Measurements from ENCODE around the gene SP6. TPM values are rescaled to one million over a fixed set of nuclear protein-coding genes. Genes with fewer than 3 reads are reported as not detected.

The SP6 gene
- total and polyA plus RNA-seq, 7 experiments from 2014 or later = 0.05 to 0.29 (median 0.19) TPM; not detected in 3

DNA sequence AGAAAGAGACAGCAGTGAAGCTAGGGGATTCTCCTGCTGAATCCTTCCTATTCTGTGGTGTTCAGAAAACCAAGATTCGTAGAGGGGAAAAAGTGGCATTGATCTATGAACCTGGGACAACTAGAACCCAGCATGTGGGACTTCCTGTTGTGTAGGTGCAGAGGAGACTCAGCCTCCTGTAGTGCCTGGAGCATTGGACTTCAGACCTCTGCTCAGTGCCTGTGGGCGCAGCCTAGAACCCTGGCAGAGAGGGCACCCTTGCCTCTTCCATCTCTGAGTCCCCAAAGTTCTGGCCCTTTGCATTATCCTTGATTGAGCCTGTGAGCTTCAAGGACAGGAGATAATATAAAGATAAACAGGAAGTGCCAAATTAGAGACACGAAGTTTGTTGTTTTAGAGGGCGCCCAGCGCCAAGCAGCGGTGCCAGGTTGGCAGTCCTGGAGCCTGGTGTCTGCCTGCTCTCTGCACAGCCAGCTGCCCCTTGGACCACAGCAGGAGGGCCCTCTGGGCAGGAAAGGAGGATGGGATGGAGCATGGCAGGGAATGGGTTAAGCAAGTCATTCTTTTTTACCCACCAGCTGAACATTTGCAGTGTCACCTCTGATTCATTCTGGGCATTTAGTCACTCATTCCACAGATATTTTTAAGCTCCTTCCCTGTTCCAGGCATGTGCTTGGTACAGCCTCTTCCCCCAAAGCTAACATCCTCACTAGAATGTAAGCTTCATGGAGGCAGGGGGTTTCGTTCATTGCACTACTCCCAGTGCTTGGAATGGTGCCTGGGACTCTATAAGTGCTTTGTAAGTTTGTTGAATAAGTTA lies 11.9 kb upstream of the SP6 start:
- Mint-ChIP-seq H3K27me3 (peaks cover 0 to 26% (median 7%) of the 10 kb centered on the region in 5 donors), H3K27ac (no peak overlapping the region), H3K9me3 (peaks cover 0 to 2% (median 0%) of the 10 kb centered on the region in 11 donors), H3K4me1 (peaks cover 0 to 28% (median 16%) of the 10 kb centered on the region in 7 donors), H3K36me3 (no peaks in the 10 kb centered on the region), H3K4me3 (no peak overlapping the region)
- Histone ChIP-seq H3K9me3 (ENCODE audit: control insufficient read depth in 2 of 3, low read length in 3 of 3) (no peaks in the 10 kb centered on the region), H3K36me3 (ENCODE audit: control insufficient read depth in 2 of 3, insufficient read depth in 3 of 3, low read length in 3 of 3) (no peaks in the 10 kb centered on the region), H3K27me3 (ENCODE audit: control insufficient read depth in 2 of 2, insufficient read depth in 2 of 2, low read length in 2 of 2) (no peaks in the 10 kb centered on the region), H3K4me1 (ENCODE audit: control insufficient read depth in 2 of 2, insufficient read depth in 2 of 2, low read length in 2 of 2) (no peaks in the 10 kb centered on the region), H3K4me3 (ENCODE audit: low read length) (no peak overlapping the region), H3K27ac (ENCODE audit: low read depth, low read length) (no peak overlapping the region)
- ATAC-seq (no peak), DNase-seq (no peak)
- CTCF ChIA-PET = interaction anchor here (0.6 kb wide), 1 partner anchor 14 kb away, joined by 4 read pairs; no protein-coding TSS in a partner anchor
- intact Hi-C loops (cut with micrococcal nuclease) = no loop called here
- POLR2A ChIA-PET = interaction anchor here (0.7 kb wide), 1 partner anchor 22 kb away, joined by 3 read pairs; the partner anchor contains the start of gene SCRN2

- CTCF ChIA-PET = interaction anchor here (0.7 kb wide), 1 partner anchor 89 kb away, joined by 4 read pairs; no protein-coding TSS in a partner anchor
- Mint-ChIP-seq H3K9me3 (peaks cover 0 to 2% (median 0%) of the 10 kb centered on the region in 11 donors), H3K27ac (no peak overlapping the region), H3K36me3 (no peaks in the 10 kb centered on the region), H3K27me3 (peaks cover 4 to 40% (median 10%) of the 10 kb centered on the region in 5 donors), H3K4me3 (no peak overlapping the region), H3K4me1 (peaks cover 0 to 25% (median 13%) of the 10 kb centered on the region in 7 donors)
- no peak for ATAC-seq
- no peaks in the 10 kb centered on the region for H3K4me1 ChIP-seq (ENCODE audit: control insufficient read depth in 2 of 2, insufficient read depth in 2 of 2, low read length in 2 of 2)
- no peaks in the 10 kb centered on the region for H3K9me3 ChIP-seq (ENCODE audit: control insufficient read depth in 2 of 3, low read length in 3 of 3)
- no peak overlapping the region for H3K27ac ChIP-seq (ENCODE audit: low read depth, low read length)
- intact Hi-C loops (cut with micrococcal nuclease) = no loop called here
- POLR2A ChIA-PET = interaction anchor here (0.6 kb wide), 1 partner anchor 979 kb away, joined by 4 read pairs; no protein-coding TSS in a partner anchor
- H3K27me3 ChIP-seq (ENCODE audit: control insufficient read depth in 2 of 2, insufficient read depth in 2 of 2, low read length in 2 of 2) = no peaks in the 10 kb centered on the region
- no peaks in the 10 kb centered on the region for H3K36me3 ChIP-seq (ENCODE audit: control insufficient read depth in 2 of 3, insufficient read depth in 3 of 3, low read length in 3 of 3)
- no peak for DNase-seq
- no peak overlapping the region for H3K4me3 ChIP-seq (ENCODE audit: low read length)
Measured at GRCh38 chr17:47860386-47860785, 9.4 kb upstream of the SP6 start.

GRCh38 chr17:47857551-47858455 lies 6.8 kb upstream of the SP6 start:
- ATAC-seq (no peak), DNase-seq (no peak)
- intact Hi-C loops (cut with micrococcal nuclease) = no loop called here
- POLR2A ChIA-PET = interaction anchor here (0.7 to 1.2 kb wide), 3 partner anchors 12 to 43 kb away, joined by 3 read pairs; no protein-coding TSS in a partner anchor
- no peak overlapping the region for H3K4me3 Mint-ChIP-seq
- Histone ChIP-seq H3K4me3 (ENCODE audit: low read length) (no peak overlapping the region), H3K27me3 (ENCODE audit: control insufficient read depth in 2 of 2, insufficient read depth in 2 of 2, low read length in 2 of 2) (peaks cover 3 to 6% of the 10 kb centered on the region in 2 donors), H3K4me1 (ENCODE audit: control insufficient read depth in 2 of 2, insufficient read depth in 2 of 2, low read length in 2 of 2) (no peaks in the 10 kb centered on the region), H3K9me3 (ENCODE audit: control insufficient read depth in 2 of 3, low read length in 3 of 3) (no peaks in the 10 kb centered on the region), H3K36me3 (ENCODE audit: control insufficient read depth in 2 of 3, insufficient read depth in 3 of 3, low read length in 3 of 3) (no peaks in the 10 kb centered on the region), H3K27ac (ENCODE audit: low read depth, low read length) (no peak overlapping the region)
- CTCF ChIA-PET = interaction anchor here (0.9 to 1.5 kb wide), 3 partner anchors 24 to 32 kb away, joined by 3 read pairs; no protein-coding TSS in a partner anchor
- H3K9me3 Mint-ChIP-seq = no peaks in the 10 kb centered on the region
- H3K27ac Mint-ChIP-seq = no peak overlapping the region
- H3K36me3 Mint-ChIP-seq = no peaks in the 10 kb centered on the region
- peaks cover 20 to 66% (median 36%) of the 10 kb centered on the region in 5 donors for H3K27me3 Mint-ChIP-seq
- peaks cover 0 to 14% (median 7%) of the 10 kb centered on the region in 7 donors for H3K4me1 Mint-ChIP-seq

GRCh38 chr17:47856830-47857229 lies 5.9 kb upstream of the SP6 start:
- H3K27ac Mint-ChIP-seq = no peak overlapping the region
- POLR2A ChIA-PET = interaction anchor here (1.2 kb wide), 1 partner anchor 21 kb away, joined by 3 read pairs; no protein-coding TSS in a partner anchor
- peaks cover 0 to 4% (median 0%) of the 10 kb centered on the region in 11 donors for H3K9me3 Mint-ChIP-seq
- H3K4me1 ChIP-seq (ENCODE audit: control insufficient read depth in 2 of 2, insufficient read depth in 2 of 2, low read length in 2 of 2) = peaks cover 2 to 5% of the 10 kb centered on the region in 2 donors
- no peaks in the 10 kb centered on the region for H3K36me3 ChIP-seq (ENCODE audit: control insufficient read depth in 2 of 3, insufficient read depth in 3 of 3, low read length in 3 of 3)
- H3K9me3 ChIP-seq (ENCODE audit: control insufficient read depth in 2 of 3, low read length in 3 of 3) = no peaks in the 10 kb centered on the region
- intact Hi-C loops (cut with micrococcal nuclease) = no loop called here
- H3K27me3 Mint-ChIP-seq = peaks cover 30 to 76% (median 45%) of the 10 kb centered on the region in 5 donors
- H3K4me3 ChIP-seq (ENCODE audit: low read length) = no peak overlapping the region
- H3K36me3 Mint-ChIP-seq = no peaks in the 10 kb centered on the region
- ATAC-seq (no peak), DNase-seq (no peak)
- H3K4me1 Mint-ChIP-seq = peaks cover 7 to 17% (median 11%) of the 10 kb centered on the region in 7 donors
- no peak overlapping the region for H3K4me3 Mint-ChIP-seq
- peaks cover 6 to 10% of the 10 kb centered on the region in 2 donors for H3K27me3 ChIP-seq (ENCODE audit: control insufficient read depth in 2 of 2, insufficient read depth in 2 of 2, low read length in 2 of 2)
- H3K27ac ChIP-seq (ENCODE audit: low read depth, low read length) = no peak overlapping the region
- CTCF ChIA-PET = interaction anchor here (0.9 kb wide), 1 partner anchor 33 kb away, joined by 3 read pairs; no protein-coding TSS in a partner anchor

DNA sequence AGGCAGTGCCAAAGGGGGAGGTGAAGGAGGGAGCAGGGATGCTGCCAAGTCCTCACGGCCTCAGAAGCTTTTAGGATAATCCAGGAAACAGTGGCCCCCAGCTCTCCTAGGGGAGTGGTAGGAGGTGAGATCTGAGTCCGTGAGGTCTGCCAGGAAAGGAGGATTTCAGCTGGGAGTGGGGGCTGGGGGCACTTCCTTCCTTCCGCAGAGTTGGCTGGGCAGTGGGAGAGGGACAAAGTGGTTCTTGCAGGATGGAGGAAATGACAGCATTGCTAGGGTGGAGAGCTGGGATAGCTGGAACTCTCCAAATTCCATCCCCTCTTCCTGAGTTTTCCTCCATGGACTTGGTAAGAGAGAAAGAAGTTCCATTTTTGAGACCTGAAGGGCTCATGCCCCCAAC lies 4.8 kb upstream of the SP6 start:
- POLR2A ChIA-PET = no interaction called here
- Mint-ChIP-seq H3K4me1 (peaks cover 9 to 19% (median 12%) of the 10 kb centered on the region in 7 donors), H3K4me3 (no peak overlapping the region), H3K27ac (peak overlapping the region in 1 of 9 donors; percentile 49), H3K36me3 (no peaks in the 10 kb centered on the region), H3K9me3 (peaks cover 0 to 4% (median 0%) of the 10 kb centered on the region in 11 donors), H3K27me3 (peaks cover 33 to 84% (median 46%) of the 10 kb centered on the region in 5 donors)
- Histone ChIP-seq H3K4me3 (ENCODE audit: low read length) (no peak overlapping the region), H3K9me3 (ENCODE audit: control insufficient read depth in 2 of 3, low read length in 3 of 3) (no peaks in the 10 kb centered on the region), H3K36me3 (ENCODE audit: control insufficient read depth in 2 of 3, insufficient read depth in 3 of 3, low read length in 3 of 3) (no peaks in the 10 kb centered on the region), H3K27ac (ENCODE audit: low read depth, low read length) (no peak overlapping the region), H3K4me1 (ENCODE audit: control insufficient read depth in 2 of 2, insufficient read depth in 2 of 2, low read length in 2 of 2) (peaks cover 3 to 9% of the 10 kb centered on the region in 2 donors), H3K27me3 (ENCODE audit: control insufficient read depth in 2 of 2, insufficient read depth in 2 of 2, low read length in 2 of 2) (peaks cover 6 to 15% of the 10 kb centered on the region in 2 donors)
- CTCF ChIA-PET = interaction anchor here (0.7 to 1.0 kb wide), 3 partner anchors 17 to 417 kb away, joined by 3 read pairs; no protein-coding TSS in a partner anchor
- DNase-seq (no peak), ATAC-seq (no peak)
- intact Hi-C loops (cut with micrococcal nuclease) = no loop called here

DNA sequence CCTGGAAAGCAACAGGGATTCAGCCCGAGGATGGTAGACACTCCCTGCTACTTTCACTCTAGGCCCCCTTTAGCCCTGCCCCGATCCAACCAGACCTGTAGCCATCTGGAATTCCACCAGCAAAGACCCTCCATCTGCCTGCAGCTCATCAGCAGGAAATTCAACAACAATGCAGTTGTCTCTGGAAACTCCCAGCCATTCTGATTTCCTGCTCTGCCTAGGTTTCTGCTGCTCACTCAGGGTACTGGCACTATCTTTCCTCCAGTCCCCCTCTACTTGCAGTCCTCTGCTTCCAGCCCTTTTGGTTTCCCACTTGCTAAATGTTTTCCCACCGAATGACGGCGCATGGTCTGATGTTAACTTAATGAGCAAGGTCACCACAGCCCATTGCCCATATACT lies 2.7 kb upstream of the SP6 start:
- peaks cover 6 to 21% of the 10 kb centered on the region in 2 donors for H3K27me3 ChIP-seq (ENCODE audit: control insufficient read depth in 2 of 2, insufficient read depth in 2 of 2, low read length in 2 of 2)
- CTCF ChIA-PET = interaction anchor here (0.6 kb wide), 1 partner anchor 28 kb away, joined by 5 read pairs; no protein-coding TSS in a partner anchor
- H3K36me3 ChIP-seq (ENCODE audit: control insufficient read depth in 2 of 3, insufficient read depth in 3 of 3, low read length in 3 of 3) = no peaks in the 10 kb centered on the region
- H3K27ac ChIP-seq (ENCODE audit: low read depth, low read length) = no peak overlapping the region
- Mint-ChIP-seq H3K4me1 (peaks cover 15 to 36% (median 22%) of the 10 kb centered on the region in 7 donors), H3K9me3 (peaks cover 0 to 6% (median 0%) of the 10 kb centered on the region in 11 donors), H3K36me3 (no peaks in the 10 kb centered on the region), H3K4me3 (no peak overlapping the region), H3K27me3 (peaks cover 50 to 89% (median 59%) of the 10 kb centered on the region in 5 donors), H3K27ac (peak overlapping the region in 1 of 9 donors; percentile 5)
- H3K4me3 ChIP-seq (ENCODE audit: low read length) = no peak overlapping the region
- H3K4me1 ChIP-seq (ENCODE audit: control insufficient read depth in 2 of 2, insufficient read depth in 2 of 2, low read length in 2 of 2) = peaks cover 6 to 14% of the 10 kb centered on the region in 2 donors
- H3K9me3 ChIP-seq (ENCODE audit: control insufficient read depth in 2 of 3, low read length in 3 of 3) = no peaks in the 10 kb centered on the region
- no peak for DNase-seq
- ATAC-seq = no peak
- intact Hi-C loops (cut with micrococcal nuclease) = no loop called here
- POLR2A ChIA-PET = no interaction called here
